ENCODE measurements around the gene TMEM9.
A peak's percentile ranks its signal among the peaks of the same experiment; 100 is the strongest.

The TMEM9 gene

DNA sequence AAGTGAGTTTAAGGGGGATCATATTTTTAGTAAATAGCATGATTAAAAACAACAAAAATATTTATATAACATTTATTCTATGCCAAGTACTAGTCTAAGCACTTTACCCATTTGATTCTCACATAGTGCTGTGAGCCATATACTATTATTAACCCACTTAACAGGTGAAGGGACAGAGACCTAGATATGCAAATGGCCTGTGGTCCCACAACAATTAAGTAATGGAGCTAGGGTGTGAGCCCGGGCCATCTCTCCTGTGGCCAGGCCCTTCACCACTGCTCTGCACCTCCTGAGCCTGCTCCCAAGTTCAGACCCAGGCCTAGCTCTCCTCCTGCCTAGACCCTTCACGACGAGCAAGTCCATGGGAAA is 27.8 kb downstream of the TMEM9 start:
- DNase-seq = no peak

GRCh38 chr1:201125800-201126199 is 28.5 kb downstream of the TMEM9 start:
- no peak for DNase-seq

DNA sequence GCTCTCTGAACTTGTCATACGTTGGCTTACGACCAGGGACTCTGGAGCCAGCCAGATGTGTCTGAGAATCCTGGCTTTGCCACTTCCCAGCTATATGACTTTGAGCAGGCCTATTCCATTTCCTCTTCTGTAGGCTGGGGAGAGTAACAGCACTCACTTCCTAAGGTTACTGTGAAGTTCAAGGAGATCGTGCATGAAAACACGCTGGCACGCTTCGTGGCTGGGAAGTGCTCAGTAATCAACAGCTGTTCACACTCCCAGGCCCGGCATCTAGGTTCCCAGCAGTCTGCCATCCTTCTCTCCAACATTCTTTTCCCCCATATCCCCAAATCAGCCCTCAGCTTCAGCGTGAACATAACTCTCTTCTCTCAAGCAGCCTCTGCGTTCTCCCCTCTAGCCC is 29.3 kb downstream of the TMEM9 start:
- peak; percentile 31 for DNase-seq

DNA sequence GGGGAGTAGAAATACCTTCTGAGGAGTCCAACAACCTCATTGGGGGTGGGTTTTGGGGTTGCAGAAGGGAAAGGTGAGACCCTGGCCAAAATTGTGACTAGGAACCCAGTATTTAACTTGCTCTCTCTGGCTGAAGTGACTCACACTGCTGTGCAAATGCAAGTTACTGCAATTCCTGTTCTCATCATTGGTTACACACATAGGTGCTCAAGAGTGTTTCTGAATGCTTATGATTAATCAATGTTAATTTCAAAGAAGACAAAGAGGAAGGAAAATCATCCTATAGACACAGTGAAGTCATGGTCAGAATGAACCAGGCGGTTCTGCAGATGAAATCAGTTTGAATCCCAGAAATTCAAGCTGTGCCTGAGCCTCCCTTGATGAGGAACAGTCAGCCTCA is 30.4 kb downstream of the TMEM9 start:
- DNase-seq = no peak

DNA sequence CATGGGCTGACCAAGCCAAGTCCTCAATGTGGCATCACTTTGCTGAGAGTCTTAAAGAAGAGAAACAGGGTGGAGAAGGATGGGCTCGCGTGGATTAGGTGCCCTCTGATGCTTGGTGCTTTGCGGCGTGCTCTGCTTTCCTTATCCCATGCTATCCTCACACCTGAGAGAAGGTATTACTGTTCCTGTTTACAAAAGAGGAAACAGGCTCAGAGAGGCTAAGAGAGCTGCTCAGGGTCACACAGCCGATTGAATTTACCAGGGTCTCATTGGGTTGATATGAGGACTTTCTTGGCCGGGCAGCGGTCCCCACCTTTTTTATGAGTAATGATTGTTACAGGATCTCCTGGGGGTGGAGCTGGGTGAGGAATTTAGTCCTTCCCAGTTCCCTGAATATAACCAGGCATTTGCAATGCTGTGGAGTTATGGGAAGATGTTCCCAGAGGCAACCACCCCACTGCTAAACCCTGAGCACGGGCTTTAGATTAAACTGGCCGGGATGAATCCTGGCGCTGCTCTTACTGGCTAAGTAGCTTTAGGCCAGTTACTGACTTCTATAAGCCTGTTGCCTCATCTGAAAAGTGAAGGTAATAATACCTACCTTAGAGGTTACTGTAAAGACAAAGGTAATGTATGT is 31.8 kb downstream of the TMEM9 start:
- no peak for DNase-seq

- peak; percentile 66 for DNase-seq
Observed at GRCh38 chr1:201119206-201120197, 34.8 kb downstream of the TMEM9 start.

DNA sequence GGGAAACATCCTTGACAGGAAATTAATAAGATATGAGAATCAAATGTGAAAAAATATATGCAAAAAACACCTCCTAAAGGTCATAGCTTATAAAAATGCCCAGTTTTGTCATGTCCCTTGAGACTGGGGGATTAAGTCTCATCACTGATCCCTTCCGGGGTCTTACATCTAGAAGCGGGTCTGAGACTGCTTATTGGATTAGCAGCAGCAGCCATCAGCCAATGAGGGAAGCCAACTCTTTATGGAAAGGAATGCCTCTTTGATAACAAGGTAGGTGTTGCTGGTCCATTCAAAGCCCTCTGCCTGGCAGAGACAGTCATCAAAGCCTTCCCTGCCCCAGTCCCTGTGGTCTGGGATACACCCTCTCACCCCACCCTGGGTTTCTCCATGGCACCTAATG is 38.2 kb downstream of the TMEM9 start:
- no peak for DNase-seq

GRCh38 chr1:201115390-201115937 is 38.8 kb downstream of the TMEM9 start:
- no peak for DNase-seq

DNA sequence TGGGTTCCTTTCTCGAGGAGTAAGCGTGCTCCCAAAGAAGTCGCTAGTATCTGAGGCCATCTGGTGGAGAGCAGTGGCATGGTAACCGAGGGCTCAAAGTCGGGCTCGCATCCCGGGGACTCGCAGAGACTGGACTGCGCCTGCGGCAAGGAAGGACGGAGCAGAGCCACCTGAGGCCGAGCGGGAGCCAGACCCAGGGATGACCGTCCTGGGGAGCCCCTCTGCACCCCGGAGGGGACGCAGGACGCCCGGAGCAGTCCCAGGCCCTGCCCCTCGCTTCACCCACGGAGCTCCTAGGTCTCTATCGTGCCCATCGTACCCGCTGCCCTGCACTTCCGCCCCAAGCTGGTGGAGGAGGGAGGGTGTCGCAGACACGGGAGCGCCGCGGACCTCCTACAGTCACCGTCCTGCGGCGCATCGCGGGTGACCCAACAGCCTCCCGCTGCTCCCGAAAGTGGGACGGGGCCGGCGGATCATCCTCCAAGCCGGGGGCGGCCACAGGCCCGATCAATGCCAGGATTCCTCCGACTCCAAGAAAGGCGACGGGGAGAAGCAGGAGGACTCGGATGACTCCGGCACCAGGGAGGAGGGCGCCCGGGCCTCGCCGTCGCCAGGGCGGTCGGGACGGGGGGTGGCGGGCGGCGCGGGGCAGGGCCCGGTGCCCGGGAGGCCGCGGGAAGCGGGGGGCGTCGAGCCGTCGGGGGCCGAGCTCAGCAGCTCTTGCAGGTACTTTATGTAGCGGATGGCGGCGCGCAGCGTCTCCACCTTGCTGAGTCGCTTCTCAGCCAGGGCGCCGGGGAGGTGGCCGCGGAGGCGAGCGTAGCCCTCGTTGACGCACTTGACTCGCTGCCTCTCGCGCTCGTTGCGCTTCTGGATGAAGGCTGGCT is 39.8 kb downstream of the TMEM9 start:
- DNase-seq = peak; percentile 98

GRCh38 chr1:201113451-201114244 is 40.6 kb downstream of the TMEM9 start:
- no peak for DNase-seq

GRCh38 chr1:201112926-201113325 is 41.3 kb downstream of the TMEM9 start:
- DNase-seq = no peak

DNA sequence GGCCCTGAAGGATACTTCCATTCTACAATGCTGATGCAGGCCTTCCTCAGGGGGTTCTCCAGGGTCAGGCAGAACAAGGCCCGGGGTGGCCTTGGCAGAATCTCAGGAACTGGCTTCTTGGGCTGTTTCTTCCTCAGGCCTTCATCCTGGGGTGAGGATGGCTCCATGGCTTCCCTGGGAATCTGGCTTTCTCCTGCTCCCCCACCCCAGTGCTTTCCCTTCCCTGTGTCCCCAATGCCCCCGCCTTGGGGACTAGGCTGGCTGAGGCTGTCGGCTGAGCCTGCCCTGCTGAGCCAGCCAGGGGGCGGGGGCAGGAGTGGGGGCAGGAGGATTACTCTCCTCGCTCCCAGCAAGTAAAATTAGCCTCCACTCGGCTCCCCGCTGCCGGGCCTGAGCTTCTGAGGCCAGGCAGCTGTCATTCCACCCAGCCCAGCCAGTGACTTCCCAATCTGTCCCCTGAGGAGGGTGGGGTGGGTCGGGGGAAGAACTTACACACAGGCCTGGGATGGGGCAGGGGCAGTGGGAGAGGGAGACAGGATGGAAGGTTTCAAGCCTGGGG is 42.0 kb downstream of the TMEM9 start, which contains the start of gene CACNA1S:
Gene CACNA1S (minus strand): TSS at position 254 of the 559 bp plus-strand sequence. CDS start 87 bp downstream, at position 167.
- no peak for DNase-seq

- no peak for DNase-seq
Observed at GRCh38 chr1:201111672-201112071, 42.6 kb downstream of the TMEM9 start.

- DNase-seq = no peak
Observed at GRCh38 chr1:201111156-201111555, 43.1 kb downstream of the TMEM9 start.

GRCh38 chr1:201110616-201111015 is 43.7 kb downstream of the TMEM9 start:
- DNase-seq = no peak

- no peak for DNase-seq
Observed at GRCh38 chr1:201110138-201110537, 44.1 kb downstream of the TMEM9 start.

DNA sequence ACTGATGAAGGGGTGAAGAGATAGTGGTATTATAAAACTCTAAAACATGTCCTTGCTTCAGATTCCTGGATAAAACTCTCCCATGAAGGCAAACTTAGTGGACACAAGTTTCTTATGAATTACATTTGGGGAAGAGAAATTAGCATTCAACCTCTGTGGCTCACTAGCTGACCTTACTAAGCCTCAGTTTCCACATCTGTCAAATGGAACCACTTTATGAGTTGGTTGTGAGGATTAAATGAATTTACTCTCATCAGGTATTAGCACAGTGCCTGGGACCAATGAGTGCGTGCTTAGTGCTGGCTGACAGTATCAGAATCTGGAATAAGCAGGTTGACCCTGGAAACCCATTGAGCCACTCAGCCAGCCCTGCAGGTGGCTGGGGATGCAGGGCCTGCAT is 44.6 kb downstream of the TMEM9 start:
- DNase-seq = no peak

DNA sequence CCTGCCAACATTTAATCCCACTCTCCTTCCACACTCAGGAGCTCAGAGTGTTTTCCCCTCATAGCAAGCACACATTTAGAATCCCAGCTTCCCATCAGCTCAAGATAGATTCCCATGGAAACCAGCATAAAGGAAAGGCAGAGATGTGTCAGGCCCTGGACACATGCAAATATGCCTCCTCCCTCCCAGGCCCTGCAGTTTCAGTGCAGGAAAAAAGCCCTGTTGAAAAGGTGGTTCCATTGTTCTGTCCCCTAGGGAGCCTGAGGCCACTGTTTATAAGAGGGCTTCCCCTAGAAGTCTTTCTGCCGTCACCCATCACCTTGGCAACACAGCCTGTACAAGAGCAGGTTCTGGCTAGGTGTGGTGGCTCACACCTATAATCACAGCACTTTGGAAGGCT is 45.7 kb downstream of the TMEM9 start:
- DNase-seq = no peak

- DNase-seq = no peak
Observed at GRCh38 chr1:201105688-201106087, 48.6 kb downstream of the TMEM9 start.

- no peak for DNase-seq
Observed at GRCh38 chr1:201104141-201104540, 50.1 kb downstream of the TMEM9 start.

- no peak for DNase-seq
Observed at GRCh38 chr1:201103666-201104065, 50.6 kb downstream of the TMEM9 start.

Measured in eye (tissue), 1 donor.